HG03457 (cell line): ENCODE measurements around the gene CD163.
"Not testable (repeated sequence)": the region's sequence is repeated elsewhere in the genome, so short reads cannot be mapped to it uniquely, and the experiment has no call there.

Source experiments
- ATAC-seq: cut with Tn5 transposase; IDR thresholded peaks from one replicate; pipeline ENCODE4 v1.9.1; 2021; ENCODE audit warnings: moderate number of reproducible peaks; ENCODE audit not compliant: unreplicated experiment

Gene CD163

DNA sequence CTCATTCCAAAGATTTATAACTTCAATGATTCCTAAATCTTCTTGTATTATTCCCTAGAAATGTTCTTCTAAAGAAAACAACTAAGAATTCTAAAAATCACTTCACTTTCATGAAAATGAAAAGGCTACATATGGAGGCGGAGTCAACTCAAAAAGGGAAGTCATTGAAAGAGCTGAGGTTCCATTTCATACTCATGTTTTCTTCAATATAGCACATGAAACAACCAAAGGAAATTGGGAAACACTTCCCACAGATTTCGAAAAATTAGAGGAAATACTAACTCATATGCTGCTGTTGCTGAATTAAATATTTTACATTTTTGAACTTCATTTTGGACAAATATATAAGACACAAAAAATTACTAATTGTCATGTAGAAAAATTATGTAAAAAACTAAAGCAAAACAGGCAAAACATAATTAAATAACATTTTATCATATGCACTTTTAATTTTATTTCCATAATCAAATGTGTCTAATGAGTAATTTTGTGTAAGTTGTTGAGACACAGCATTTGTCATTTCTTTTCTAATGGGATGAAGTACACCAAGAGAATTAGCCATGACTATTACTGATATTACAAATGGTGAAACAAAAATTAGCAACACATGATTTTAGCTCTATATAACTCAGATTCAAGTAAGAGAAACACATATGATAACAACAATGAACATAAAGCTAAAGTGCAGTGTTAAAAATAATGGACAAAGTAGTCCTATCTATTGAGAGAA, at the start of gene CD163:
CD163 (minus strand) TSS at position 92 of the 730 bp plus-strand sequence; CDS start at position 5, 87 bp downstream.
- no peak for ATAC-seq

DNA sequence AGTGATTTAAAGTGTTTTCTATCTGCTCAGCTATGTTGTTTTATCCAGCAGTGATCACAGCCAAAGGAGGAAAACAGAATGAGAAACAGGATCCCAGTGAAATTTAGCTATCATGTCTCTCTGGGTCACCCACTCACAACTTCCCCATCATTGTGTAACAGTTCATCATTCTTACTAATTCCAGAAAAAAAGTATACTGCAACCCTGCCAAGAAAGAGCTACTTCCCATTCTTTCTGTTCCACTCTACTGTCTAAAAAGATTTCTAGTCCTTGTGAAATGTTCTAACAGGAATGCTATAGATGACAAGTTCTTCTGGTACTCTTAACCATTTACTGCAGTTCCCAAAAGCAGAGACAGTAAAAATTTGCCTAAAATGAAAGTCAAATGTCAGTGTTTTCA, 39.2 kb upstream of the CD163 start:
- ATAC-seq = no peak

DNA sequence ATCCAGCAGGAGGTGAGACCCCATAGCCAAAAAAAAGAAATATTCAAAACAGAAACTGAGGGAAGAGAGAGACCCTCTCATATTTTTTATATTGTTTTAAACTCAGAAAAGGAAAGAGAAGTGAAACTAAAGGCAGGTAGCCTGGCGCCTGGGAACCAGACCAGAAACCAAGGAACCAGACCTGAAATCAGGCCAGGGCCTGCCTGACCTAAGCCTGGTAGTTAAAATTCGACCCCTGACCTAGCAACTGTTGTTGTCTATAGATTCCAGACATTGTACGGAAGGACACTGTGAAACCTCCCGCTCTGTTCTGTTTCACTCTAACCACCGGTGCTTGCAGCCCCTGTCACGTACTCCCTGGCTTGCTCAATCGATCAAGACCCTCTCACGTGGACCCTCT, 38.5 kb upstream of the CD163 start:
- no peak for ATAC-seq

DNA sequence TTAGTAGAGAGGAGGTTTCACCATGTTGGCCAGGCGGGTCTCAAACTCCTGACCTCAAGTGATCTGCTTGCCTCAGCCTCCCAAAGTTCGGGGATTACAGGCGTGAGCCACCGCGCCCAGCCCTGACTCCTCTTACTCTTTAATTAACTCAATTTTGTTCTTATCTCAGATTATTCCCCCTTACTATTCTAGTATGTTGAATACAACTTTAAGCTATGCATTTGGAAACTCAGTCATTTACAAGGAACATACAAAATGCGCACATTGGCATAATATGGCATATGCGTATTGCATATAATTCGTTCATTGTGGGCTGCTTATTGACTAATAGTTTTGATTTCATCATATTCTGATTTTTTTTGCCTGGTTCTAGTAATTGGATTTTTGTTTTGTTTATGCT, 10.8 kb upstream of the CD163 start:
- no peak for ATAC-seq

DNA sequence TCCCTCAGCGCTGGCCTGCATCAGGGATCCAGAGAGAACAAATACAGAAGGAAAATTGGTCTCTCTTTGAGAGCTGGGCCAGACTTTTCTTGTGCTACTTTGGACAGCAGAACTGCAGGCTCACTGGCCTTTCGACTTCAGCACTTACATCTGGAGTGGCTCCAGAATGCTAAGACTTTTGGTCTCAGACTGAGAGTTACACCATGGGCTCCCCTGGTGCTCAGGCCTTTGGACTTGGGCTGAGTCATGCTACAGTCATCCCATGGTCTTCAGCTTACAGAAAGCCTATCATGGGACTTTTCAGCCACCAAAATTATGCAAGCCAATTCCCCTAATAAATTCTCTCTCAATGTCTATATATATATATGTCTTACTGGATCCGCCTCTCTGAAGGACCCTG, 9.0 kb upstream of the CD163 start:
- ATAC-seq = no peak

DNA sequence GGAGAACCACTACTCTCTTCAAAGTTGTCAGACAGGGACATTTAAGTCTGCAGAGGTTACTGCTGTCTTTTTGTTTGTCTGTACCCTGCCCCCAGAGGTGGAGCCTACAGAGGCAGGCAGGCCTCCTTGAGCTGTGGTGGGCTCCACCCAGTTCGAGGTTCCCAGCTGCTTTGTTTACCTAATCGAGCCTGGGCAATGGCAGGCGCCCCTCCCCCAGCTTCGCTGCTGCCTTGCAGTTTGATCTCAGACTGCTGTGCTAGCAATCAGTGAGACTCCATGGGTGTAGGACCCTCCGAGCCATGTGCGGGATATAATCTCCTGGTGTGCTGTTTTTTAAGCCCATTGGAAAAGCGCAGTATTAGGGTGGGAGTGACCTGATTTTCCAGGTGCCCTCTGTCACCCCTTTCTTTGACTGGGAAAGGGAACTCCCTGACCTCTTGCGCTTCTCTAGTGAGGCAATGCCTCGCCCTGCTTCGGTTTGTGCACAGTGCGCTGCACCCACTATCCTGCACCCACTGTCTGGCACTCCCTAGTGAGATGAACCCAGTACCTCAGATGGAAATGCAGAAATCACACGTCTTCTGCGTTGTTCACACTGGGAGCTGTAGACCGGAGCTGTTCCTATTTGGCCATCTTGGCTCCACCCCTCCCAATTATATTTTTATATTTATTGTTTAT, 6.4 kb upstream of the CD163 start:
- ATAC-seq = not testable (repeated sequence)

DNA sequence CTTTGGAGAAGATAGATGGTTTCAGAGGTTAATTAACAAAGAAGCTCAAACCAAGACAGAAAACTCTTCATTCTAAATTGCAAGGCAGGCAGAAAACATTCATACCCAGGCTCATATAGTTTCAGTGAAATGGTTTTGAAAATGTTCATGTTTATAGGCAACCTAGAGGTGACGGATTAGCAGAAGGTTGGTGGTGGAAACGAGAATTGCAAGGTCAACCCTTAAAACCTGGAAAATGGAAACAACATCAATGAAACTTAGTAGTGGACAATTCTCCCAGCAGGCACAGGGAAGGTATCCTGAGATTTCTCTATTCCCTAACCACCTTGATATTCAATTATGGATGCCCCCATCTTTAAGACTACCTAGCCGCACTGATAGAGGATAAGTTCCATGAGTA, 965 bp downstream of the CD163 start:
- no peak for ATAC-seq

DNA sequence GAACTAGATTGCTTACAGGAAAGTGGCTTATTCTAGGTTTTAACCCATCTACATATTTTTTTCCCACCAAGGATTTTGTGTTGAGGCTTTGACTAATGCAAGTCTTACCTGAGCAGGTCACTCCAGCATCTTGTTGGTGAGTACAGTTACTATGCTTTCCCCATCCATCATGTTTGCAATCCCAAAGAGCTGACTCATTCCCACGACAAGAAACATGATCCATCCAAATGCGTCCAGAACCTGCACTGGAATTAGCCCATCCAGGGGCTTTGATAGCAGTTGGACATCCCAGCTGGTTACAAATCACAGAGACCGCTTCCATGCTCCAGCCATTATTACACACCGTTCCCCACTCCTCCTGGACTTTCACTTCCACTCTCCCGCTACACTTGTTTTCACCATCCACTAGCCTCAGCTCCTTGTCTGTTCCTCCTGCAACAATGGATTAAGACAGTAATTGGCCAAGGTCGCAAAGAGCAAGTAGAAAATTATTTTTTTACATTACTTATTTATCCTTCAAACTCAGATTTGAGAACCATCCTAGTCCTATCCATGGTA, 2.5 kb downstream of the CD163 start:
- ATAC-seq = no peak

DNA sequence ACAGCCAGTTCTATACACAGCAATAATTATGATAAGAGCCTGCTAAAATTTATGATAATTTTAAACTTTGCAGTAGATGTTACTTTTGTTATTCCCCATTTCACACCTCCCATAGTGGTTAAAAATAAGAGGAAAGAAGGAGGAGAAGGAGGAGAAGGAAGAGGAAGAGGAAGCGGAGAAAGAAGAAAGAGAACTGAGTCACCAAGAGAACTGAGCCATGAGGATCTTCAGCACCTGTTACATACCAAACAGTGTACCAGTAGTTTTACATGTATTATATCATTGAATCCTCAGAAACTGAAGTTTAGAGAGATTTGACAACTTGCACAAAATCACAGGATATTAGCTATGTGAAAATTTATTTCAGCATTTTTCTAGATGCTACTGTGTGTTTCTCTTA, 3.9 kb downstream of the CD163 start:
- ATAC-seq = no peak

DNA sequence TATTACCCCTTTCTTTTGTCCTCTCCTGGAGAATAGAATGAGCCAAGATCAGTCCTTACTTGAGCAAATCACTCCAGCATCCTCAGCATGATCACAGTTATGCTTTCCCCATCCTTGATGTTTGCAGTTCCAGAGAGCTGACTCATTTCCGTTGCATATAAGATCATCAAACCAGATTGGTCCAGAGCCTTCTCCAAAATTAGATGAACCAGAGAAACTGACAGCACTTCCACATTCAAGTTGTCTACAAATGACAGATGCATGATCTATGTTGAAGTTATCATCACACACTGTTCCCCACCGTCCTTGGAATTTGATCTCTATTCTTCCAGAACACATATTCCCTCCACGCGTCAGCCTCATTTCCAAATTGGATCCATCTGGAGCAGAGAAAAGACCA, 4.8 kb downstream of the CD163 start:
- no peak for ATAC-seq

DNA sequence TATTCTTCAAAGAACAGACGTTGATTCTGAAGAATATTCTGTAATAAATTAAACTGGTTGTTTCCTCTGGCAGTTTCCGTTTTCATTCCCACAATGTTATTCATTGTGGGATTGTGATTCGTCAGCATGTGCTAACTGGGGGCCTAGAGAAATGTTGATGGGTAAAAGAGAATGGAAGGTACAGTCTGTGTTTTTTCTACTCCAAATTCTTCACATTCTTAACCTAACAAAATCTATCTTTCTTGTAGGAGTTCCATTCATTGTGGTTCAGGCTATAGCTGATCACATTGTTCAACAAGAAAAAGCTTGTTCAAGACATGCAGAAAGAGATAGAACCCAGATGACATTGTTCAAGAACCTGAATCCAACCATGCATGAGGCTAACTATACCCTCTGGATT, 5.9 kb downstream of the CD163 start:
- no peak for ATAC-seq

DNA sequence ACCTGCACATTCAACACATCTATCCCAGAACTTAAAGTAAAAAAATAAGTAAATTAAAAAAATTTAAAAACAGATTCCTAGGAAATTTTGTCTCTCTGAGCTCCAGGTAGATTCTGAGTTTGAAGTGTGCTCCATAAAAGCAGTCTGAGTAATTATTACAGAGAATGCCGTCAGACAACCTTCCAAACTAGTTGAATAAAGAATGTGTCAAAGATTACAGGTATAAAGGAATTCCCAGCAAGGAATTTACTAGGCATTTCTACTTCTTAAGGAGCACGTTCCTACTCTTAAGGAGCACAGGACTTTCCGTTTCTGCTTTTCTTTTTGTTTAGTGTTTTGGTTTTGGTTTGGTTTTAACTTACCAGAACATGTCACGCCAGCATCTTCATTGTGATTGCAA, 7.1 kb downstream of the CD163 start:
- ATAC-seq = no peak

DNA sequence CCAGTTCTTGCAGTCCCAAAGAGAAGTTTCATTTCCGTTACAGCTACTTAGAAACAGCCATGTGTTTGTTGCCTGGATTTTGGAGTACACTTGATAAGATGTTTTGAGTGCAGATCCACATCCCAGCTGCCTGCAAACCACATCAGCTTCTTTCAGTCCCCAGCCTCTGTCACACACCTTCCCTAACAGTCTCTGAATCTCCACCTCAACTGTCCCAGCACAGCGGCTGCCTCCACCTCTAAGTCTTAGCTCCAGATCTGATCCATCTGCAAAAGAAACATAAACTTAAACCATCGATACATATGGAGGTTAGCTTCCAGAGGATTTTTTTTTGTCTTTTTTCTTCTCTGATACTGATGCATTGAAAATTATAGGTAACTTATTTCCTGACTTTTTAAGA, 8.4 kb downstream of the CD163 start:
- no peak for ATAC-seq

DNA sequence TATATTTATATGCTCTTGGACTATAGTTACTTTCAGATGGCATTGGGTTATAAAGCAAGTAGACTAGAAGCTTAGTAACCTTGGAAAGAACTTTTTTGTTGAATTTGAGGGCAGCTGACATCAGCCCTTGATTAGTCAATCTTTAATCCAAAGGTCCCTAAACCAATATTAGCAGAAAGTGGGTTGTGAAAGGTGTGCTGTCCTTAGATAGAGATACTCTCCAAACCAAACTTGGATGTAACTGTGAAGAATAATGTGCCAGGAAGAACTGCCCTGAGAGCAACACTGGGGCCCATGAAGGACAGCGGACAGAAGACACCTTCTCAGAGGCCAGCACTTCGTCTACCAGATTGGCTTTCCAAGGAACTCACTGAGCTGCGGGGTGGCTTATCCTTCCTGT, 10.6 kb downstream of the CD163 start:
- no peak for ATAC-seq

DNA sequence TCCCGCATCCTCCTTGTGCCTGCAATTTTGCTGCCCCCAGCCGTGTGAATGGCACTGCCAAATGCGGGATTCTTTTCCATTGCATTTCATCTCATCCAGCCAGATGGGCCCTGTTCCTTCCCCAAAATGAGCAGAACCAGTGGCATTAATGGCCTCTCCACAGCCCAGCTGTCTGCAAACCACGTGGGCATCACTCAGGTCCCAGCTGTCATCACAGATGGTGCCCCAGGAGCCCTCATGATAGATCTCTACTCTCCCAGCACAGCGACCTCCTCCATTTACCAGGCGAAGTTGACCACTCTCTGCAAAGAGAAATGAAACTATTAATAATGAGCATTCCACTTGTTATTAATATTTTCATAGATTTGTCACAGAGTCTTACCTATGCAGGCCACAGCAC, 17.1 kb downstream of the CD163 start:
- ATAC-seq = no peak

DNA sequence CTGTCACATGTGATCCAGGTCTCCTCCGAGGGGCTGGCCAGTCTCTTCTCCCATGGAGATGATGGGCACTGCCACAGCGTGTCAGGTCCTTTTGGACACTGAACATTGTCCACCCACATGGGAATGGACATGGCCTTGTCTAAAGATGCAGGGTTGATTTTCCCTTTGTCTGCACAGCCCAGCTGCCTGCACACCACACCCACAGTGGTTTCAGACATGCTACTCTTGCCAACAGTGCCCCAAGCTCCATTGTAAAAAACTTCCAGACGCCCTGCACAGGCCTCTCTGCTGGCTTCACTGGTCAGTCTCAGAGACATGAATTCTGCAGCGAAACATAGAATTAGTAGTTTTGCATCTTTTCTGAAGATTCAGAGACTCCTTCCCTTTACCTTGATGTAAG, 18.5 kb downstream of the CD163 start:
- ATAC-seq = no peak

DNA sequence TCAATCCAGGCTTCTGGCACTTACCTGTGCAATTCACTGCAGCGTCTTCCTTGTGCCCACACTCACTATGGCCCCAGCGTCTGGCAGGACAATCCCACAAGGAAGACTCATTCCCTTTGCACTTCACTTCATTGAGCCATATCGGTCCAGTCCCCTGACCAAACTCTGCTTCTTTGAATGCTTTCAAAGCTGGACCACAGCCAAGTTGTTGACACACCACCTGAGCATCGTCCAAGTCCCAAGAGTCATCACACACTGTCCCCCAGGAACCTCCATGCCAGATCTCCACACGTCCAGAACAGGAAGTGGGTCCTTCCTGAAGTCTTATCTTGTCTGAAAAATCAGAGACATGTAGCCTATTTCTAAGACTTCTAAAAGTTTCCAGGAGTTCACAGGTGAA, 20.2 kb downstream of the CD163 start:
- no peak for ATAC-seq

DNA sequence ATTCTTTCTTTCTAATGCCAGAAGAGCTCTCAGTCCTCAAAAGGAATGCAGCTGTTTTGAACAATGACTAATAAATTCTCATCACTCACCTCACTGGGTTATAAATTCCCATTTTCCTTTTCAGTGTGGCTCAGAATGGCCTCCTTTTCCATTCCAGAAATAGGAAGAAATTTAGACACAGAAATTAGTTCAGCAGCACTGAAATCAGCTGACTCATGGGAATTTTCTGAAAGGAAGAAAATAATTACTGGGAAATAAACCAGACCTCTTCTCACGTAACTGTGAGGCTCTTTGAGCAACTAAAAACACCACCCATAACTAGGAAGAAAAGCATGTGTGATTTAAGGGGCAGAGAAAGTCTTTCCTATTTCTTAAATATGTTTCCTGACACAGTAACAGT, 23.8 kb downstream of the CD163 start:
- ATAC-seq = no peak

DNA sequence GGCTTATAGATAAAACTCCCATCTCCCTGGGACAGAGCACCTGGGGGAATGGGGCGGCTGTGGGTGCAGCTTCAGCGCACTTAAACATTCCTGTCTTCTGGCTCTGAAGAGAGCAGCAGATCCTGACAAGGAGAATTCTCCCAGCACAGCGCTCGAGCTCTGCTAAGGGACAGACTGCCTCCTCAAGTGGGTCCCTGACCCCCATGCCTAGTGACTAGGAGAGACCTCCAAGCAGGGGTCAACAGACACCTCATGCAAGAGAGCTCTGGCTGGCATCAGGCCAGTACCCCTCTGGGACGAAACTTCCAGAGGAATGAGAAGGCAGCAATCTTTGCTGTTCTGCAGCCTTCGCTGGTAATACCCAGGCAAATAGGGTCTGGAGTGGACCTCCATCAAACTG, 31.5 kb downstream of the CD163 start:
- ATAC-seq = no peak

DNA sequence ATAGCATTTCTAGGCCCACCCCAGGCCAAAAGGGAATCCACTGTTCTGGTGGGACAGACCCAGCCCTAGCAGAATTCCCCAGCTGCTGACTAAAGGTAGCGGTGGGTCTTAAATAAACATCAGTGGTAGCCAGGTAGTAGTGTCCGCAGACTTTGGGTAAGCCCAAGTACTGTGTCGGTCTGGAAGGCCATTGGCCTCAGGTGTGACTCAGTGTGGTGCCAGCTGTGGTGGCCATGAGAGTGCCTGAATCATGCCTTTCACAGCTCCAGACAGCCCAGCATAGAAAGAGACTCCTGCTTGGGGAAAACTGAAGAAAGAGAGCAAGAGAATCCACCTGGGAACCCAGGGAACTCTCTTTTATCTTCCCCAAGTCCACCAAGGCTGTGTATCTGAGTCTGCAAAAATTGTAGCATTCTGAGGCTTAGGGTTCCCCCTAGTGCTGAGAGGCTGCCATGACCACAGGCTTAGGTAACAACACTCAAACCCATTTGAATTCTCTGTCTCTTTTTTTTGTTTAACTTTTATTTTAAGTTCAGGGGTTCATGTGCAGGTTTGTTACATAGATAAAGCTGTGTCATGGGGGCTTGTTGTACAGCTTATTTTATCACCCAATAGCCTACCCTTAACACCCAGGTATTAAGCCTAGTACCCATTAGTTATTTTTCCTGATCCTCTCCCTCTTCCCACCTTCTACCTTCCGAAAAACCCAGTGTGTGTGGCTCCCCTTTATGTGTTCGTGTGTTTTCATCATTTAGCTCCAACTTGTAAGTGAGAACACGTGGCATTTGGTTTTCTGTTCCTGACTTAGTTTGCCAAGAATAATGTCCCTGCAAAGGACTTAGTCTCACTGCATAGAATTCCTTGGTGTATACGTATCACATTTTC, 43.0 kb downstream of the CD163 start:
- ATAC-seq = peak; percentile 54

DNA sequence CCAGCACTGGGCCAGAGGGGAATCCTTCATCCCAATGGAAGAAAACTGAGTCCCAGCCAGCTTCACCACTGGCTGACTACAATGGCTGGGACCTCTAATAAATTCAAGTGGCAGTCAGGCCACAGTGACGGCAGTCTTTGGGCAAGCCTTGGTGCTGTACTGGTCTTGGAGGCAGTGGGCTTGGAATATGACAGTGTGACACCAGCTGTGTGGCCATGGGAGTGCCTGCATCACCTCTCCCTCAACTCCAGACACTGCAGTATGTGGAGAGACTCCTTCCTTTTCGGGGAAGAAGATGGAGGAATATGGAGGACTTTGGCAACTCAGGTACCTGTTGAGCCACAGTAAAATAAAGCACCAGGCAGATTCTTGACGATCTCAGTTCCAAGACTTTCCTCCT, 43.6 kb downstream of the CD163 start:
- no peak for ATAC-seq

DNA sequence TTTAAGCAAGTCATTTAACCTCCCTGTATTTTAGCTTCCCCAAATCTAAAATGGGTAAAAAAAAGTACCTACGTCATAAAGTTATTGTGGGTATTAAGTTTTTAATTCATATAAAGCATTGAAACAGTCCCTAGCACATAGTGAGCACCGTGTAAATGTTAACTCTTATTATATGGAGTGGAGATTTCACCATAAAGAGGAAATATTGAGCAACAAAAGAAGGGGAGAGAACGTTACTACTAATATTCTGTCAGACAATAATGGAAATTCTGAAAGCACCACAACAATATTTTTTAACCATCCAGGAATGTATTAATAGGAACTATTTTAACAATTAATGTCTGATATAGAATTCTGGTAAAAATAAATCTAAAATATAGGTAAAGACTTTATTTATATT, 51.8 kb downstream of the CD163 start:
- no peak for ATAC-seq
